Stimulated activated CD8-positive, alpha-beta memory T cell treated with anti-CD3 and anti-CD28 coated beads, Interleukin-12 subunit alpha, Interleukin-12 subunit beta, amount 100 ng/mL, for 24 hours (primary cell): ENCODE measurements around the gene SSTR1.

Source experiments
- DNase-seq: peaks from one replicate; pipeline ENCODE4 v3.0.0-alpha.2; 2020; ENCODE audit errors: extremely low read depth

Gene SSTR1

GRCh38 chr14:38202444-38203191, 5.1 kb upstream of the SSTR1 start:
- DNase-seq, result no peak

GRCh38 chr14:38203929-38204718, 3.6 kb upstream of the SSTR1 start:
- no peak for DNase-seq

- DNase-seq, result no peak
Observed at GRCh38 chr14:38204719-38205115, 3.0 kb upstream of the SSTR1 start.

- no peak for DNase-seq
Observed at GRCh38 chr14:38205119-38205813, 2.4 kb upstream of the SSTR1 start.

- no peak for DNase-seq
Observed at GRCh38 chr14:38205949-38206665, 1.6 kb upstream of the SSTR1 start.

GRCh38 chr14:38206689-38207376, 871 bp upstream of the SSTR1 start:
- DNase-seq, result no peak

- DNase-seq, result no peak
Observed at GRCh38 chr14:38207377-38207735, 348 bp upstream of the SSTR1 start.

GRCh38 chr14:38208618-38209562, 1.2 kb downstream of the SSTR1 start:
- DNase-seq, result no peak

GRCh38 chr14:38209572-38210557, 2.2 kb downstream of the SSTR1 start:
- no peak for DNase-seq

- no peak for DNase-seq
Observed at GRCh38 chr14:38210587-38211216, 3.0 kb downstream of the SSTR1 start.

GRCh38 chr14:38211255-38211735, 3.6 kb downstream of the SSTR1 start:
- DNase-seq, result no peak

- DNase-seq, result no peak
Observed at GRCh38 chr14:38212111-38212510, 4.4 kb downstream of the SSTR1 start.

GRCh38 chr14:38213001-38213400, 5.3 kb downstream of the SSTR1 start:
- no peak for DNase-seq

- DNase-seq, result no peak
Observed at GRCh38 chr14:38217553-38217952, 9.8 kb downstream of the SSTR1 start.

- no peak for DNase-seq
Observed at GRCh38 chr14:38221077-38221476, 13.4 kb downstream of the SSTR1 start.

GRCh38 chr14:38224338-38224737, 16.6 kb downstream of the SSTR1 start:
- DNase-seq, result no peak

- DNase-seq, result no peak
Observed at GRCh38 chr14:38225946-38226345, 18.2 kb downstream of the SSTR1 start.

GRCh38 chr14:38226366-38226765, 18.7 kb downstream of the SSTR1 start:
- no peak for DNase-seq
